ENCODE data around the gene DDX3X. TPM values are rescaled to one million over a fixed set of nuclear protein-coding genes. Genes with fewer than 3 reads are reported as not detected.

DDX3X gene
- total and polyA plus RNA-seq, 5 donors from 2014 or later: 133 to 1,169 (median 191) TPM

DNA sequence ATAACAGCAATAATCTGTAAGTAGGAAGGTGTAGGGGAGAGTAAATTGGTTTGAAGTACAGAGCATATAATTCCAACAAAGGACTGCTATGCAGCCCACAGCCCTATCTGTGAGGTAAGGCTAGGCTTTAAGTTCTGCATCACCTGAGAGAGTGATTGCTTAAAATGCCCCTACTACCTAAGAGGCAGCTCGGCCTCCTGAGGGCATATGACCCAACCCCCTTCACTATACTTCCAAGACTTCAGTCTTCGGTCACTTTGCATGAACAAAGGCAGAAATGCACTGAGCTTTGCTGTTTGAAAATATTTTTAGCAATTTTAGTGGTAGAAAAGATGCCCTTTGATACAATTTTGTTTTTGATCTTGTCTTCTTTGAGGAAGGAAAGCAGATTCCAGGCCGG lies 4.9 kb upstream of the DDX3X start:
- H3K27ac Mint-ChIP-seq: no peak overlapping the region

DNA sequence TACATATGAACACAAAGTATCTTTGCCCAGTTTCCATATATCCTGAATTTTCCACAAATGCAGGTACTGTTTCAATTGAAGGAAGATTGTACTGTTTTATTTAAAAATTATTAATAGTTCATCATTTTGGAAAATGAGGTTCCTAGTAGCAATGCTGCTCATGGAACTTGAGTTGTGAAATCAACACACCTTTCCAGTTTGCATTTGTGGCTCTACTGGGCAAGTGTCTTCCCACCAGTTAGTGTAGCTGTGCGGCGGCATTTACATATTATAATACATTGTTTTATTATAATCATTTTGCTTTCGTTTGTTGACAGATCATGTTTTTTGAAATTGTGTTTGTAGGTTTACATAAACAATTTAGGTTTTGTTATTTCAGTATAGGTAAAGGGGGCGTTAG lies 2.0 kb upstream of the DDX3X start:
- no peaks in the 10 kb centered on the region for H3K27me3 ChIP-seq (ENCODE audit: control insufficient read depth, insufficient read depth, low read length)
- DNase-seq (peak in 1 of 3 donors; percentile 18), ATAC-seq (ENCODE audit: low read depth in 2 of 2) (no peak)
- Mint-ChIP-seq H3K27ac (peak overlapping the region; percentile 96 to 100 (median 100)), H3K9me3 (peaks cover 0 to 6% (median 0%) of the 10 kb centered on the region in 7 donors), H3K27me3 (peaks cover 9% of the 10 kb centered on the region), H3K4me1 (peaks cover 3 to 44% (median 21%) of the 10 kb centered on the region in 4 donors), H3K4me3 (peak overlapping the region; percentile 96 to 100 (median 100)), H3K36me3 (peaks cover 3% of the 10 kb centered on the region)
- H3K36me3 ChIP-seq (ENCODE audit: control insufficient read depth, insufficient read depth, low read length): no peaks in the 10 kb centered on the region
- H3K27ac ChIP-seq (ENCODE audit: insufficient read depth, low read length, poor library complexity, severe bottlenecking): peak overlapping the region; percentile 100
- H3K4me3 ChIP-seq (ENCODE audit: low read depth, low read length): peak overlapping the region; percentile 98
- no peaks in the 10 kb centered on the region for H3K9me3 ChIP-seq (ENCODE audit: control insufficient read depth in 2 of 2, low read length in 2 of 2)
- peaks cover 26% of the 10 kb centered on the region for H3K4me1 ChIP-seq (ENCODE audit: control insufficient read depth, insufficient read depth, low read length, poor library complexity, severe bottlenecking)

More for the DNA sequence above, 4.9 kb upstream of the DDX3X start:
- peaks cover 9% of the 10 kb centered on the region for H3K27me3 Mint-ChIP-seq
- ATAC-seq (ENCODE audit: low read depth in 2 of 2) (no peak), DNase-seq (no peak)
- H3K36me3 ChIP-seq (ENCODE audit: control insufficient read depth, insufficient read depth, low read length): no peaks in the 10 kb centered on the region
- H3K27me3 ChIP-seq (ENCODE audit: control insufficient read depth, insufficient read depth, low read length): no peaks in the 10 kb centered on the region
- H3K4me1 ChIP-seq (ENCODE audit: control insufficient read depth, insufficient read depth, low read length, poor library complexity, severe bottlenecking): peaks cover 15% of the 10 kb centered on the region
- no peak overlapping the region for H3K4me3 ChIP-seq (ENCODE audit: low read depth, low read length)
- no peaks in the 10 kb centered on the region for H3K36me3 Mint-ChIP-seq
- peaks cover 0 to 6% (median 0%) of the 10 kb centered on the region in 7 donors for H3K9me3 Mint-ChIP-seq
- peaks cover 0 to 35% (median 19%) of the 10 kb centered on the region in 4 donors for H3K4me1 Mint-ChIP-seq
- peak overlapping the region; percentile 43 to 96 (median 54) for H3K4me3 Mint-ChIP-seq
- no peaks in the 10 kb centered on the region for H3K9me3 ChIP-seq (ENCODE audit: control insufficient read depth in 2 of 2, low read length in 2 of 2)
- no peak overlapping the region for H3K27ac ChIP-seq (ENCODE audit: insufficient read depth, low read length, poor library complexity, severe bottlenecking)

- Mint-ChIP-seq H3K4me1 (peaks cover 3 to 49% (median 23%) of the 10 kb centered on the region in 4 donors), H3K36me3 (peaks cover 8% of the 10 kb centered on the region)
- no peak for ATAC-seq (ENCODE audit: low read depth in 2 of 2)
Observed at GRCh38 chrX:41332408-41333002, 1.5 kb upstream of the DDX3X start.

GRCh38 chrX:41333003-41333743 lies 789 bp upstream of the DDX3X start:
- Mint-ChIP-seq H3K4me3 (peak overlapping the region; percentile 96 to 100 (median 100)), H3K4me1 (peaks cover 3 to 56% (median 28%) of the 10 kb centered on the region in 4 donors)
- peak overlapping the region; percentile 98 for H3K4me3 ChIP-seq (ENCODE audit: low read depth, low read length)

More at GRCh38 chrX:41332408-41333002, 1.5 kb upstream of the DDX3X start:
- no peaks in the 10 kb centered on the region for H3K9me3 ChIP-seq (ENCODE audit: control insufficient read depth in 2 of 2, low read length in 2 of 2)
- peak overlapping the region; percentile 96 to 100 (median 100) for H3K4me3 Mint-ChIP-seq
- peak in 1 of 3 donors; percentile 64 for DNase-seq
- H3K27me3 Mint-ChIP-seq: peaks cover 9% of the 10 kb centered on the region
- peaks cover 4% of the 10 kb centered on the region for H3K36me3 ChIP-seq (ENCODE audit: control insufficient read depth, insufficient read depth, low read length)
- peak overlapping the region; percentile 96 to 100 (median 100) for H3K27ac Mint-ChIP-seq
- peaks cover 0 to 6% (median 0%) of the 10 kb centered on the region in 7 donors for H3K9me3 Mint-ChIP-seq
- H3K27ac ChIP-seq (ENCODE audit: insufficient read depth, low read length, poor library complexity, severe bottlenecking): peak overlapping the region; percentile 100
- peaks cover 26% of the 10 kb centered on the region for H3K4me1 ChIP-seq (ENCODE audit: control insufficient read depth, insufficient read depth, low read length, poor library complexity, severe bottlenecking)
- peak overlapping the region; percentile 98 for H3K4me3 ChIP-seq (ENCODE audit: low read depth, low read length)
- H3K27me3 ChIP-seq (ENCODE audit: control insufficient read depth, insufficient read depth, low read length): no peaks in the 10 kb centered on the region

GRCh38 chrX:41334363-41335197 lies 618 bp downstream of the DDX3X start:
- no peaks in the 10 kb centered on the region for H3K27me3 ChIP-seq (ENCODE audit: control insufficient read depth, insufficient read depth, low read length)
- Mint-ChIP-seq H3K4me3 (peak overlapping the region; percentile 96 to 100 (median 100)), H3K4me1 (peaks cover 13 to 66% (median 35%) of the 10 kb centered on the region in 4 donors), H3K36me3 (peaks cover 28% of the 10 kb centered on the region), H3K27me3 (peaks cover 9% of the 10 kb centered on the region), H3K27ac (peak overlapping the region; percentile 99 to 100 (median 100)), H3K9me3 (peaks cover 0 to 6% (median 0%) of the 10 kb centered on the region in 7 donors)
- peak overlapping the region; percentile 100 for H3K27ac ChIP-seq (ENCODE audit: insufficient read depth, low read length, poor library complexity, severe bottlenecking)
- DNase-seq (peak; percentile 70 to 90 (median 90)), ATAC-seq (ENCODE audit: low read depth in 2 of 2) (peak; percentile 39 to 42)
- peak overlapping the region; percentile 98 for H3K4me3 ChIP-seq (ENCODE audit: low read depth, low read length)
- no peaks in the 10 kb centered on the region for H3K9me3 ChIP-seq (ENCODE audit: control insufficient read depth in 2 of 2, low read length in 2 of 2)
- peaks cover 21% of the 10 kb centered on the region for H3K36me3 ChIP-seq (ENCODE audit: control insufficient read depth, insufficient read depth, low read length)
- H3K4me1 ChIP-seq (ENCODE audit: control insufficient read depth, insufficient read depth, low read length, poor library complexity, severe bottlenecking): peaks cover 47% of the 10 kb centered on the region

More at GRCh38 chrX:41333003-41333743, 789 bp upstream of the DDX3X start:
- Histone ChIP-seq H3K9me3 (ENCODE audit: control insufficient read depth in 2 of 2, low read length in 2 of 2) (no peaks in the 10 kb centered on the region), H3K27ac (ENCODE audit: insufficient read depth, low read length, poor library complexity, severe bottlenecking) (peak overlapping the region; percentile 100), H3K36me3 (ENCODE audit: control insufficient read depth, insufficient read depth, low read length) (peaks cover 10% of the 10 kb centered on the region), H3K27me3 (ENCODE audit: control insufficient read depth, insufficient read depth, low read length) (no peaks in the 10 kb centered on the region), H3K4me1 (ENCODE audit: control insufficient read depth, insufficient read depth, low read length, poor library complexity, severe bottlenecking) (peaks cover 33% of the 10 kb centered on the region)
- peaks cover 14% of the 10 kb centered on the region for H3K36me3 Mint-ChIP-seq
- H3K27me3 Mint-ChIP-seq: peaks cover 9% of the 10 kb centered on the region
- DNase-seq (peak; percentile 81 to 94 (median 90)), ATAC-seq (ENCODE audit: low read depth in 2 of 2) (peak; percentile 65)
- peak overlapping the region; percentile 99 to 100 (median 100) for H3K27ac Mint-ChIP-seq
- peaks cover 0 to 6% (median 0%) of the 10 kb centered on the region in 7 donors for H3K9me3 Mint-ChIP-seq

DNA sequence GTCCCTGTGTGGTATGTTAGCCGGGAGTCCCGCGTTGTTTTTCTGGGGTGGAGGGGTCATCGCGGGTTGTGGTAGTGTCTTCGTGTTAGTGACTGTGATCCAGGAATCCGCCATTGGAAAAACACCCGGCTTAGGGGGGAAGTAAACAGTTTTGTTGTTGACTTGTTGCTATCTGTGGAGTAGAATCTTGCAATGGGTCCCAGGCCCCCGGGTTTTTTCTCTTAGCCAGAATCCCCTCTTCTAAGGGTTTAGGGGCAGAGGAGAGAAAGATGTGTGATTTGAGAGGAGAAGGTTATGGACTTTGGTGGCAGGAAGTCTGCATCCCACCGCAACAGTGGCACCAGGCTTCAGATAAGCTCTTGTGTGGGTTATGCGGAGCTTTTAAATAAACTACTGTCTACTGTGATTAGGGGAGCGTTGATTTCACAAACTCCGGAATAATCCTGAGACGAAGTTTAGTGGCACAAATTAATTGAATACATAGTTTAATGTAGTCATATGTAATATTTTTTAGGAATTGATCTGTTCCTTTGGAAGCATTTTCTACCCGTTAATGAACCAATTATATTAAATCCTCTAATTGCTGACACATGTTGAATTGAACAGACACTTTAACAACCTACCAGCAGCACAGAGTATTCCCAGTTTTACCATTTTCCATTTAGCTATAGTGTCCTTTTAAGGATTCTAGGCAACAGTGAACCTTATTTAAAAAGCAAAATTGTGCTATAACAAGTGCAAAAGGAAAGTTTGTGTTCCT lies 1.4 kb downstream of the DDX3X start:
- peak overlapping the region; percentile 99 to 100 (median 100) for H3K27ac Mint-ChIP-seq
- peaks cover 0 to 6% (median 0%) of the 10 kb centered on the region in 7 donors for H3K9me3 Mint-ChIP-seq
- H3K36me3 Mint-ChIP-seq: peaks cover 32% of the 10 kb centered on the region
- H3K4me3 ChIP-seq (ENCODE audit: low read depth, low read length): peak overlapping the region; percentile 98
- DNase-seq: peak in 1 of 3 donors; percentile 43
- H3K9me3 ChIP-seq (ENCODE audit: control insufficient read depth in 2 of 2, low read length in 2 of 2): no peaks in the 10 kb centered on the region
- peaks cover 9% of the 10 kb centered on the region for H3K27me3 Mint-ChIP-seq
- H3K4me1 ChIP-seq (ENCODE audit: control insufficient read depth, insufficient read depth, low read length, poor library complexity, severe bottlenecking): peaks cover 50% of the 10 kb centered on the region
- no peaks in the 10 kb centered on the region for H3K27me3 ChIP-seq (ENCODE audit: control insufficient read depth, insufficient read depth, low read length)
- H3K4me1 Mint-ChIP-seq: peaks cover 16 to 68% (median 35%) of the 10 kb centered on the region in 4 donors
- peaks cover 26% of the 10 kb centered on the region for H3K36me3 ChIP-seq (ENCODE audit: control insufficient read depth, insufficient read depth, low read length)
- H3K27ac ChIP-seq (ENCODE audit: insufficient read depth, low read length, poor library complexity, severe bottlenecking): peak overlapping the region; percentile 100
- peak overlapping the region; percentile 96 to 100 (median 100) for H3K4me3 Mint-ChIP-seq
- no peak for ATAC-seq (ENCODE audit: low read depth in 2 of 2)
